GM20000 (cell line): ENCODE measurements around the gene GRID2IP.

Experiments used
- DNase-seq: peaks from one replicate; pipeline ENCODE4 v3.0.0; 2012; ENCODE audit warnings: low spot score
- TF ChIP-seq, protein P1 (sequence below): IDR thresholded peaks from 2 replicates; pipeline ENCODE4 v1.5.1; 2012; ENCODE audit warnings: mild to moderate bottlenecking, control low read depth; ENCODE audit errors: extremely low read depth, missing control alignments

Gene GRID2IP

DNA sequence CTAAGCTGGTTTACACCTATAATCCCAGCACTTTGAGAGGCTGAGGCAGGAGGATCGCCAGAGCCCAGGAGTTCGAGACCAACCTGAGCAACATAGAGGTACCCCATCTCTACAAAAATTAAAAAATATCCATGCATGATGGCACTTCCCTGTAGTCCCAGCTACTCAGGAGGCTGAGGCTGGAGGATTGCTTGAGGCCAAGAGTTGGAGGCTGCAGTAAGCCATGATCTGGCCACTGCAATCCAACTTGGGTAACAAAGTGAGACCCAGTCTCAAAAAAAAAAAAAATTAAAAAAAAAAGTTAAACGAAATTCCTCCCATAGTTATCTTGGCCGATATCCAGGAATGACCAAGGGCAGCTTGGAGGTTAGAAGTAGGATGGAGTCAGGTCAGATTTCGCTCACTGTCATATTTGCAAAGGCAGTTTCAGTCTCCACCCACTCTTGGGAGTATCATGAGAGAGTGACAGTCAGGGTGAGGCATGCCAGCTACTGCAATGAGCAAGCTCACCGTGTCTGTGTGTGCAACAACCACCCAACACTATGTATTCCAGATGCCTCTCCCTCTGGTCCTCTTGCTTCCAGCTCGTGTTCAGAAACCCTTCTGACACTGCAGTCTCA, 20.0 kb upstream of the GRID2IP start:
- TF ChIP-seq, protein P1, sequence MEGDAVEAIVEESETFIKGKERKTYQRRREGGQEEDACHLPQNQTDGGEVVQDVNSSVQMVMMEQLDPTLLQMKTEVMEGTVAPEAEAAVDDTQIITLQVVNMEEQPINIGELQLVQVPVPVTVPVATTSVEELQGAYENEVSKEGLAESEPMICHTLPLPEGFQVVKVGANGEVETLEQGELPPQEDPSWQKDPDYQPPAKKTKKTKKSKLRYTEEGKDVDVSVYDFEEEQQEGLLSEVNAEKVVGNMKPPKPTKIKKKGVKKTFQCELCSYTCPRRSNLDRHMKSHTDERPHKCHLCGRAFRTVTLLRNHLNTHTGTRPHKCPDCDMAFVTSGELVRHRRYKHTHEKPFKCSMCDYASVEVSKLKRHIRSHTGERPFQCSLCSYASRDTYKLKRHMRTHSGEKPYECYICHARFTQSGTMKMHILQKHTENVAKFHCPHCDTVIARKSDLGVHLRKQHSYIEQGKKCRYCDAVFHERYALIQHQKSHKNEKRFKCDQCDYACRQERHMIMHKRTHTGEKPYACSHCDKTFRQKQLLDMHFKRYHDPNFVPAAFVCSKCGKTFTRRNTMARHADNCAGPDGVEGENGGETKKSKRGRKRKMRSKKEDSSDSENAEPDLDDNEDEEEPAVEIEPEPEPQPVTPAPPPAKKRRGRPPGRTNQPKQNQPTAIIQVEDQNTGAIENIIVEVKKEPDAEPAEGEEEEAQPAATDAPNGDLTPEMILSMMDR, result no peak
- no peak for DNase-seq

DNA sequence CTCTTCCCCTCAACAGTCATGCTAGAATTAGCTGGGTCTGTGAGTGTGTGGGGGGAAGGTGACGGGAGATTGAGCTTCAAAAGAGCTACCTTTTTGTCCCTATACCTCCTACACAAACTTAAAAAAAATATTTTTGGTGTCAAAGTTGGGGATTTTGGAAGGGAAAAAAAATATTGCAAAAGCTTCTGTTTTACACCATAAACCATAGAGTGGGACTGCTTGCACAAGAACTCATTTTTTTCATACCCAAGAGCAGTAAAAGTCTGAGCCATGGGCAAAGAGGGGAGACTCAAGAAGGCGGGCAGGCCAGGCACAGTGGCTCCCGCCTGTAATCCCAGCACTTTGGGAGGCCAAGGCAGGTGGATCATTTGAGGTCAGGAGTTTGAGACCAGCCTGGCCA, 16.6 kb upstream of the GRID2IP start:
- no peak for DNase-seq
- TF ChIP-seq, protein P1, result no peak

DNA sequence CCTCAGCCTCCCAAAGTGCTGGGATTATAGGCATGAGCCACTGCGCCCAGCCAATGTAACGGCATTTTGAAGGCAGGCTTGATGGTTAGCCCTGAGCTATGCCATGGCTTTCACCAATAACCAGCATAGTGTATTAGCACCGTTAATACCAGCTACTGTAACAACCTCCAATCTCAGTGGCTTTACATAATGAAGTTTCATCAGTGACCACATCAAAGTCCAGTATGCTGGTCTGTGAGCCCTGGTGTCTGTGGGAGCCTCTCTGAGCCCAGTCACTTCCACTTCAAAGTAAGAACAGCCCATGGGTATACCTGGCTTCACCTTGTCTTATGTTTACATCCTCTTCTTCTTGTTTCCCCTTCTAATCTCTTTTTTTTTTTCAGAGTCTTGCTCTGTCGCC, 14.4 kb upstream of the GRID2IP start:
- no peak for DNase-seq
- TF ChIP-seq, protein P1, result no peak

DNA sequence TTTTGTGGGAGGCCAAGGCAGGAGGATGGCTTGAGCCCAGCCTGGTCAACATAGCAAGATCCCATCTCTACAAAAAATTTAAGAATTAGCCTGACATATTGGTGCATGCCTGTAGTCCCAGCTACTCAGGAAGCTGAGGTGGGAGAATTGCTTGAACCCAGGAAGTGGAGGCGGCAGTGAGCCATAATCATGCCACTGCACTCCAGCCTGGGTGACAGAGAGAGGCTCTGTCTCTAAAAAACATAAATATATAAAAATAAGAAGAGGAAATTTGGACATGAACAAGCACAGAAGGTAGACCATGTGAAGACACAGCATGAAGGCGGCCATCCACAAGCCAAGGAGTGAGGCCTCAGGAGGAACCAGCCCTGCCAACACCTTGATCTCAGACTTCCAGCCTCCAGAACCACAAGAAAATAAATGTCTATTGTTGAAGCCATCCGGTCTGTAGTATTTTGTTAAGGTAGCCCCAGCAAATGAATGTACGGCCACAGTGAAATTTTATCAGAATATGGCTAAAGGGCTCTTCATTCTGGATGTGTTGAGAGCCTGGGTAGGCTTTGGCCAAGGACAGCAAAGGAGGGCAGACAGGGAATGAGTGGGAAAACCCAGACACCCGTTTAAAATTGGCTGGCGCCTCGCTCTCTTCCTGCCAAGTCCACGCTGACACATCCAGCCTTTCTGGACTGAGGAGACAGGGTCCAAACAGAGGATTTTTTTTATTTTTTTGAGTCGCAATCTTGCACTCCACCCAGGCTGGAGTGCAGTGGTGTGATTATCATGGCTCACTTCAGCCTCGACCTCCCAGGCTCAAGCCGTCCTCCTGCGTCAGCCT, 12.9 kb upstream of the GRID2IP start:
- TF ChIP-seq, protein P1, result no peak
- DNase-seq, result no peak

DNA sequence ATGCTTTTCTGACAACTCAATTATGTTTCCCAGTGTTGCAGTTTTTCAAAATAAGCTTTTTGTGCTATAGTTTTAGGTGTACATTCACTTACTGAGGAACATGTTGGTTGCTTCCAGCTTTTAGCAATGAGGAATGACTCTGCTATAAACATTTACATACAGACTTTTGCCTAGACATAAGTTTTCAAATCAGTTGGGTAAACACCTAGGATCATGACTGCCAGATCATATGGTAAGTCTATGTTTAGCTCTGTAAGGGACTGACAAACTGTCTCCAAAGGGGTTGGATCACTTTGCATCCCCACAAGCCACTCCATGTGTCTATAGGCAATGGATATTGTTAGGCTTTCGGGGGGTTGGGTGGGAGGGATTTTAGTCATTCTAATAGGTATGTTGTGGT, 10.8 kb upstream of the GRID2IP start:
- no peak for DNase-seq
- TF ChIP-seq, protein P1, result no peak

DNA sequence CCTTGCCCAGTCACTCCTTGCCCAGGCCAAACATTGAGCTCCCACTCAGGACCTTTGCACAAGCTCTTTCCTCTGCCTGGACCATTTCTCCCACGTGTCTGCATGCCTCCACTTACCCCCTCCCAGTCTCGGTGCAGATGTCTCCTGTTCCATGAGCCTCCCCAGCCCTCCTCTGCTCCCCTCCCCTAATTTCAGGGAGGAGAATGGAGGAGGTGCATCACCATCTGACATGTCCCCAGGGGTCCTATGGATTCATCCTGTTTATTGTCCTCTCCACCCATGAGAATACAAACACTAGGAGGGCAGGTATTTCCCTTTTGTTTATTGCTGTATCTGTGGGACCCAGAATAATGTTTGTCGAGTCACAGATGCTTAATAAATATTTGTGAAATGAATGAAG, 8.6 kb upstream of the GRID2IP start:
- DNase-seq, result no peak
- TF ChIP-seq, protein P1, result no peak

DNA sequence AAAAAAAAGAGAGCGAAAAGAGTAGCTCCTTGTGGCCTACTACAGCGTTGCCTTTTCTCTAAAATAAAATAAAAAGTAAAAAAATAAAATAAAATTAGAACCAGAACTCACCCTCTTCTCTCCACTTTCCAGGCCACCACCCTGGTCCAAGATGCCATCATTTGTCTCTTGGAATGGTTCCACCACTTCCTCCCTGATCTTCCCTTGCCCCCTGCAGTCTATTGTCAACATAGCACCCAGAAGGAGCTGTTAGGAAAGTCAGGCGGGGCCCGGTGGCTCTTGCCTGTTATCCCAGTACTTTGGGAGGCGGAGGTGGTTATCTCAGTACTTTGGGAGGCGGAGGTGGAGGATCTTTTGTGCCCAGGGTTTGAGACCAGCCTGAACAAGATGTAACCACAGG, 7.6 kb upstream of the GRID2IP start:
- TF ChIP-seq, protein P1, result peak; percentile 51
- peak; percentile 59 for DNase-seq
